Spleen (tissue), 7 donors: ENCODE results near the gene MACROH2A1.

ENCODE experiments used
- CTCF ChIP-seq, 11 experiments: fragments of 200-600 bp in 7 of 11; fragments of 450-650 bp in 4 of 11; sonication (generic) in 4 of 11; IDR thresholded peaks in 8 of 11; conservative IDR thresholded peaks in 3 of 11; 1 replicate in 7 of 11; 2 replicates in 4 of 11; pipeline versions ENCODE4 v1.4.0 to v1.8.0; 2016 to 2021; ENCODE audit warnings: antibody characterized with exemption in 11 of 11, inconsistent platforms in 4 of 11, mild to moderate bottlenecking in 1 of 11
- POLR2A ChIP-seq, 3 donors: fragments of 450-650 bp; IDR thresholded peaks; one replicate each; pipeline ENCODE4 v1.5.1; 2017; ENCODE audit warnings: antibody characterized with exemption in 3 of 3, mild to moderate bottlenecking in 1 of 3
- POLR2AphosphoS5 ChIP-seq, 3 donors: sonication (generic); formaldehyde crosslinking; IDR thresholded peaks; one replicate each; pipeline ENCODE4 v1.5.1; 2017; ENCODE audit warnings: antibody characterized with exemption in 3 of 3
- donor health status: DM: no; HTN: no; CAD: no; lungs with moderate emphysema.
- donor health status: DM: no; HTN: no; CAD: no.
- donor health status: DM: no; HTN: no; CAD: no.

GRCh38 chr5:135386886-135387628 is 12.0 kb downstream of the MACROH2A1 start:
- TF ChIP-seq POLR2A (IDR thresholded peaks at IDR 0.05) (no peak), POLR2AphosphoS5 (IDR thresholded peaks at IDR 0.05) (peak in 1 of 3 donors; percentile 57), CTCF (IDR thresholded peaks at IDR 0.05 in 8 of 11, conservative IDR thresholded peaks at IDR 0.05 in 3 of 11) (no peak)
